GM10847 (cell line): Measurements from ENCODE around the gene TNFRSF4.
A peak's percentile ranks its signal among the peaks of the same experiment; 100 is the strongest.

Experiments used
- POLR2A ChIP-seq: IDR thresholded peaks from 2 replicates; pipeline ENCODE4 v1.6.1; 2011; ENCODE audit not compliant: insufficient read length; ENCODE audit errors: extremely low read depth

TNFRSF4 gene

DNA sequence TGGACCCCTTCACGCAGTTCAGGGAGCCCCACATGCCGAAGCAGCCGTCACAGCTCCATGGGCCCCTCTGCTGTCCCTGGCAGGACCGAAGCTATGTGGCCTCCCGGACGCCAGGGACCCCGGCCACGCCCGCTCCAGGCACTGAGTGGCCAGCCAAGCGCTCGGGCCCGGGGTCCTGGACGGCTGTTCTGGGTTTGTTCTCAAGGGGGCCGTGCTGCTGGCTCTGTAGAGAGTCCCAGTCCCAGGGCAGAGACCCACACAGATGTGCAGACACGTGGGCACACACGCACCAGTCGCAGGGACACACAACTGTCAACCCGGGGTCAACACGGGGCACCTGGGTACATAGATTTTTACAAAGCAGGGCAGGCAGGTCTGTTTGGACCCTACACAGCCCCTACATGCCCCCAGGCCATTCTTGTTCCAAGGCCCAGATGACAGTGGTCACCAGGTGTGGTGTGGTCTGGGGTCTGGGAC lies 24.8 kb upstream of the TNFRSF4 start:
- no peak for TF ChIP-seq POLR2A

DNA sequence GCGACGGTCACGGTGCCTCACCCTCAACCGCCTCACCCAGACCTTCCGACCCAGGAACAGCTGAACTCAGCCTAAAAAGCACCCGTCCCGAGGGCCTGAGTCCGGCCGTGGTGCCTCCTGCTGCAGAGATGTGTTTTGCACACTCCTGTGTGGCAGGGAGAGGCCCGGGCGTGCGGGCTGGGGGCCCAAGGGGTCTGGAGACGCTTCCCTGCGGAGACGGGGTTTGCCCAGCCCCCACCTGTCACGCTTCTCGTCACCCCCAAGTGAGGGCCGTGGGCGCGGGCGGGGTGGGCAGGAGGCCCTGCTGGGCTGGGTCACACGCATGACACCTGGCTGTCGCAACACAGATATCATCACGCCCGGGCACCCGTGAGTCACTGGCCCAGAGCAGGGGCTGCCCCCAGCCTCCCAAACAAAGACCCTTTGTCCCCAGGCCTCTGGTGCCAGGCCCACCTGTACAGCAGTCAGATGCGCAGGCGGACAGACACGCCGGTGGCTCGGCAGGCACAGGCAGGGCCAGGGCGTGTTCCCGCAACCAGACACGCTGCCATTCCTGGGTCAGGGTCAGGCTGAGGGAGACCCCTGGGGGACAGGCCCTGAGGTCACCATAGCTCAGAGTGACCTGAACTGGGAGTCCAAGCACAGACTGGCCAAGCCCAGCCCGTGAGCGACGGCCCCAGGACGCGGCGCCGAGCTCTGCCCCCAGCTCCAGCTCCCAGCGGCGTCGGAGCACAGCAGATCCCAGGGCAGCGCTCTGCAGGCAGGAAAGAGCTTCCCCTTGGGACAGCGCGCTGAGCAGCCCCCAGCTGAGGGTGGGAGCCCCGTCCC lies 24.1 kb upstream of the TNFRSF4 start:
- TF ChIP-seq POLR2A, result no peak

- no peak for TF ChIP-seq POLR2A
Observed at GRCh38 chr1:1236945-1237873, 23.3 kb upstream of the TNFRSF4 start.

DNA sequence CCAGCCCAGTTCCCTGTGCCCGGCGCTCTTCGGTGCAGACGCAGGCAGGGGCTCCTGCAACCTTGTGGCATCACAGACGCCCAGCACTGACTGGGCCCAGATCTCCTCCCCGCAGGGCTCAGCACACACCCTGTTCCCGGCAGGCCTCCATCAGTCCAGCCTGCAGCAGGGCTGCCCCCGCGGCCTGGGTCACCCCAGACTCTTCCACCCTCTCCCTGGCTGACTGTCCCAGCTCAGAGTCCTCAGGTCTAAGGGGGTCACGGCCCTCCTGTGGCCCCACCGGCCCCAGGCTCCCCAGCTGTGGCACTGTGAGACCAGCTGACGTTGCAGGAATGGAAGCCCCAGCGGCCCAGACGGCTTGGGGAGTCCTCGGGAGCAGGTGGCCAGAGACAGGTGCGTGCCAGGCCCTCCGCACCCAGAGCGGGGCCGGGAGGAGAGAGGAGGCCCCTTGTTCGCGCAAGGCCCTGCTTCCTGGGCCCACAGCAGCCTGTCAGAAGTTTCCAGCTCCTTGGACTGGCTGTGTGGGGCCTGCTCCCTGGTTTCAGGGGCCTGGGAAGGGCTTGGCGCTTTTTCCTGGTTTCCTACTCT lies 22.3 kb upstream of the TNFRSF4 start:
- no peak for TF ChIP-seq POLR2A

DNA sequence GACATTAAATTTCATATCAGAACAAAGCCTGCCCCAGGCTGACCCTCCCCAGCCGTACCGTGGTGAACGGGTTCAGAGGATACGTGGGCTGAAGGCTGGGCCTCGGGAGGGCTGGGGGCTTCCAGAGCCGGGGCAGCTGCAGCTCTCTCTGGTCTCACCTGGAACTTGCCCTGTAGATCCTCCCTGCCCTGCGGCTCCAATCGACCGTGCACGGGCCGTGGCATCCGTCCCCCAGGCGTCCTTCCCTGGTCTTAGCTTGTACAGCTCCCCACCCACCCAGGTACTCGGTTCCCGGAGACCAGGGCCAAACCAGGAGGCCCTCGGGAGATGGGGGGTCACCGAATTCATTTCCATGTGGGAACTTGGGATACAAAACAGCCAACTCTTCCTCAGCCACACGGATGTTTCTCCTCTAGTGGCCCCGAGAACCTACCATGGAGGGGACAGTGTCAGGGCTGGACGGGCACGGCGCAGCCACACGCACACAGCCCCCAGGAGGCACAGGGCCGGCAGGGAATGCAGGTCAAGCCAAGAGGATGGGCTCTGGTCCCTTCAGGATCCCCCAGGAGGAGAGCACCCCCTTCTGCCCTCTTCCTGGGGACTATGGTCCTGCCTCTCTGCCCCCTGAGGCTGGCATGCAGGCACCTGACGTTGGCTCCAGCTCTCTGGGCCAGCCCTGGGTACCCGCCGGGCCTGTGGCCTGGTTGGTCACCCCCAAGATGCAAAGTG lies 21.2 kb upstream of the TNFRSF4 start:
- TF ChIP-seq POLR2A, result no peak

DNA sequence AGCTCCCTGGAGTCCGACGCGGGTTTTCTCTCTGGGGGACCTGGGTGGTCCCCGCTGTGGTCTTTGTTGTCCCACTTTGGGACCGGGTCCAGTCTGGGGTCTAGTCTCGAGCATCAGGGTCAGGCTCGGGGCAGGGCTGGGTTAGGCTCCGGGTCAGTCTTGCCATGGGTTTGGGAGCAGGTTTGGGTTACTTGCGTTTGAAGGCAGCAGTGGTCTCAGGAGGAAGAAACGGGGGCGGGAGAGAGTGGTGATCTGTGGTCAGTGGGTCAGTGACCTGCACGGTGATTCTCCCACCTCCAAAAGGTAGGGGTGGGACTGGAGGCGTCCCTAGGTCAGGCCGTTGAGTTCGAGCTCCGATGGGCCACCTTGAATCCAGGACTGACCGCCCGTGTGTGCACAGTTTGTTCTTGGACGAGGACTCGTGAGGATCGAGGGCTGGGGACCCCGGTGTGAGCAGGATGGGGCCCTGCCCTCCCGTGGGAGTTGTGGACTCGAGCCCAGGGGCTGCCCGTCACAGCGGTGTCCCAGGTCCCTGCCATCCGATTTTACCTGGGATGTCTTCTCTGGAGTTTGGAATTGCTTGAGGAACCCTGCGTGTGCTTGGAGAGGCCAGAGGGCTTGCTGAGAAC lies 20.3 kb upstream of the TNFRSF4 start:
- TF ChIP-seq POLR2A, result no peak

DNA sequence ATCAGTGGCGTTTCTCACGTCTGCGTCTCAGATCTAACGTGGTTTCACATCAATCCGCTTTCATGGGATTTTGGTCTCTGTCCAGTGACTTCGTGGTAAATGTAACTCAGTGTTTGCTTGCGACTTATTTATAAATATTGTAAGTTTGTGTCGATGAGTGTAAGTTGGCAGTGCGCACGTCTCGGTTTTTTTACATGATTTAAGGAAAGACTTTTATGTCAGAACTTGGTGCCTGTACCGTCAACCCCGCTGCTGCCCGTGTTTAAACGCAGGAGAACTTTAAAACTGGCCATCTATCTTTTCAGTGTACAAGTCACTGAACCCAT lies 19.6 kb upstream of the TNFRSF4 start:
- TF ChIP-seq POLR2A, result no peak

DNA sequence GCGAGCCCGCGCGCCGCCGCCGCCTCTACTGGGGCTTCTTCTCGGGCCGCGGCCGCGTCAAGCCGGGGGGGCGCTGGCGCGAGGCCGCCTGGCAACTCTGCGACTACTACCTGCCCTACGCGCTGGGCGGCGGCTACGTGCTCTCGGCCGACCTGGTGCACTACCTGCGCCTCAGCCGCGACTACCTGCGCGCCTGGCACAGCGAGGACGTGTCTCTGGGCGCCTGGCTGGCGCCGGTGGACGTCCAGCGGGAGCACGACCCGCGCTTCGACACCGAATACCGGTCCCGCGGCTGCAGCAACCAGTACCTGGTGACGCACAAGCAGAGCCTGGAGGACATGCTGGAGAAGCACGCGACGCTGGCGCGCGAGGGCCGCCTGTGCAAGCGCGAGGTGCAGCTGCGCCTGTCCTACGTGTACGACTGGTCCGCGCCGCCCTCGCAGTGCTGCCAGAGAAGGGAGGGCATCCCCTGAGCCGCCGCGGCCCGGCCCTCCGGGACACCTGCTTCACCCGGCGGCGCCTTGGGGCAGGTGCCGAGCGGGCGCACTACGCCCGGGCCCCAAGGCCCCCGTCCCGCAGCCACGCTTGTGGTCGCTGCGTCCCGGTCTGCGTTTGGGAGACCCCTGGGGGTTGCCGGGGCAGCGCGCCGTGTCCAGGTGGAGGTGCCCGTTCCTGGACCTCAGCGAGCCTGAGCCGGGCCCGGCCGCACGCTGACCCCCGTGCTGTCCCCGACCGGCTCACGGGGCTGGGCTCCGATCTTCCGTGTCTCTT lies 19.0 kb upstream of the TNFRSF4 start:
- TF ChIP-seq POLR2A, result no peak

GRCh38 chr1:1232208-1232795 lies 18.3 kb upstream of the TNFRSF4 start, which contains the start of gene B3GALT6:
TSS of gene B3GALT6 (plus strand) at chr1:1232237. CDS start at chr1:1232279, 42 bp downstream.
- TF ChIP-seq POLR2A, result peak; percentile 36

GRCh38 chr1:1231400-1232207 lies 17.7 kb upstream of the TNFRSF4 start, which contains the start of gene SDF4:
TSS of gene SDF4 (minus strand) at chr1:1232001. CDS start at chr1:1228772, 3,229 bp downstream.
- peak; percentile 94 for TF ChIP-seq POLR2A

DNA sequence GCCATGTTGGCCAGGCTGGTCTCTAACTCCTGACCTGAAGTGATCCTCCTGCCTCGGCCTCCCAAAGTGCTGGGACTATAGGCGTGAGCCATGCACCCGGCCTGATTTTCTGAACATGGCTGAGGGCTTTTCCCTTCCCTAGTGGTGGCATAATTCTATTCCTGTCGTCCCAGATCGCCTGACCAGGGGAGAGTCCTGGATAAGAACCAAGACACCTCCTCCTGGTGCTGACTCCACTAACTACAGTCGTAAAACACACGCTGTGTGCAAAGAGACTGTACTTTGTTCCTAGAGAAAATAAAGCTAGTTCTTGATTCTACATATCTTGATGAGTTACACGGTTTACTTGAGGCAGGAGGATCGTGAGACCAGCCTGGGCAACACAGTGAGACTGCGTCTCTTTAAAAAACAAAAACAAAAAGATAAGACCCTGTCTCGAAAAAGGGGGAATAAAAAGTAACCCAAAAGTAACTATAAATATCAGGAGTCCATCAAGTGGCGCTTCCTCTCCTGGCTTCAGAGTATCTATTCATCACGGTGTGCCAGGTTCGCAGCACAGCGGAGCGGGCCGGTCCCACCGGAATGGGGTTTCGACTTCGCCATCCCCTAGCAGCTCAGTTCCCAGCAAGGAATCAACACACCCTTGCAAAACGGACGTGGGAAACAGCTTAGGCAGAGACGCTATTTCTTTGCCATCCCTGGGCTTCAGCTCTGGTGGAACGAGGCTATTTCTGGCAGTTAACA lies 16.9 kb upstream of the TNFRSF4 start:
- TF ChIP-seq POLR2A, result no peak

- TF ChIP-seq POLR2A, result no peak
Observed at GRCh38 chr1:1229770-1230169, 15.8 kb upstream of the TNFRSF4 start.
